GM12878 (cell line): ENCODE data around the gene TOMM34. TPM values are rescaled to one million over a fixed set of nuclear protein-coding genes. Genes with fewer than 3 reads are reported as not detected.
A peak's percentile ranks its signal among the peaks of the same experiment; 100 is the strongest.

Experiments
- ATAC-seq: fragments of 200-7000 bp; cut with Tn5 transposase; 3 replicates; pipeline ENCODE4 v1.9.1; 2020; ENCODE audit warnings: mild to moderate bottlenecking, moderate library complexity
- BruUV-seq: library from RNA; stranded (reverse); fragments of 400-500 nt; replicated peaks from 2 replicates; lab custom pipeline; 2021; lab: Mats Ljungman, UMichigan
- CTCF ChIA-PET: fragments of 300-600 bp; sonication (Branson Sonifier 250); formaldehyde crosslinking; extraction: SDS; loops from one replicate; lab custom pipeline; 2021; ENCODE audit warnings: inconsistent platforms; lab: Yijun Ruan, JAX
- POLR2A ChIA-PET: fragments of 350-600 bp; formaldehyde crosslinking; extraction: SDS; loops from one replicate; lab custom pipeline; 2021; ENCODE audit warnings: inconsistent platforms; lab: Charles Lee
- RAD21 ChIA-PET: fragments of 300-600 bp; sonication (Branson Sonifier 250); formaldehyde crosslinking; loops from one replicate; lab custom pipeline; 2023; ENCODE audit warnings: antibody characterized with exemption; ENCODE audit not compliant: unreplicated experiment; lab: Charles Lee
- SMC1A ChIA-PET: fragments of 300-600 bp; sonication (Branson Sonifier 250); formaldehyde crosslinking; loops from one replicate; lab custom pipeline; 2023; ENCODE audit not compliant: unreplicated experiment, uncharacterized antibody; lab: Charles Lee
- DNase-seq: peaks from one replicate; pipeline ENCODE4 v3.0.0-alpha.2; 2011; ENCODE audit warnings: low read depth, low spot score
- FAIRE-seq: peaks from 3 replicates; lab custom pipeline; 2011; peaks lifted over from hg19 to GRCh38; lab: Jason Lieb, UNC
- H2AFZ ChIP-seq: 2 replicates; pipeline ENCODE4 v1.6.0; 2011; ENCODE audit warnings: low read depth, low read length, control low read depth; ENCODE audit not compliant: control insufficient read depth
- H3K27ac ChIP-seq: 2 replicates; pipeline ENCODE4 v1.5.1; 2011; ENCODE audit warnings: control low read depth; ENCODE audit not compliant: control insufficient read depth, insufficient read depth
- H3K27me3 ChIP-seq, 2 experiments: replicated peaks in 1 of 2; 2 replicates each; pipeline versions ENCODE4 v1.6.0 to v1.6.1; 2011; ENCODE audit warnings: low read length in 1 of 2; ENCODE audit not compliant: control insufficient read depth in 2 of 2, insufficient read depth in 2 of 2
- H3K36me3 ChIP-seq, 2 experiments: 2 replicates each; pipeline ENCODE4 v1.5.1; 2011; ENCODE audit warnings: low read length in 1 of 2; ENCODE audit not compliant: control insufficient read depth in 2 of 2, insufficient read depth in 2 of 2
- H3K4me1 ChIP-seq: 2 replicates; pipeline ENCODE4 v1.6.1; 2011; ENCODE audit warnings: mild to moderate bottlenecking, low read length, moderate library complexity, mixed read lengths; ENCODE audit not compliant: control insufficient read depth, insufficient read depth
- H3K4me2 ChIP-seq: 2 replicates; pipeline ENCODE4 v1.6.0; 2011; ENCODE audit warnings: control low read depth; ENCODE audit not compliant: control insufficient read depth, insufficient read depth
- H3K4me3 ChIP-seq: fragments of 200-600 bp; sonication (generic); 2 replicates; pipeline ENCODE4 v1.5.1; 2016
- H3K79me2 ChIP-seq: 2 replicates; pipeline ENCODE4 v1.6.0; 2011; ENCODE audit warnings: low read length; ENCODE audit not compliant: control insufficient read depth, insufficient read depth
- H3K9ac ChIP-seq: 2 replicates; pipeline ENCODE4 v1.8.0; 2011; ENCODE audit warnings: low read length, control low read depth, mixed read lengths; ENCODE audit not compliant: control insufficient read depth, insufficient read depth
- H3K9me3 ChIP-seq: replicated peaks from 3 replicates; pipeline ENCODE4 v1.5.1; 2011; ENCODE audit warnings: mild to moderate bottlenecking, low read length; ENCODE audit not compliant: control insufficient read depth, insufficient read depth
- H4K20me1 ChIP-seq: 2 replicates; pipeline ENCODE4 v1.6.0; 2011; ENCODE audit not compliant: control insufficient read depth, insufficient read depth
- ASH2L ChIP-seq: fragments of 300-600, 200-600 bp; sonication (generic); IDR thresholded peaks from 2 replicates; pipeline ENCODE4 v1.6.1; 2017; ENCODE audit warnings: low read depth, mild to moderate bottlenecking, borderline replicate concordance
- BMI1 ChIP-seq: fragments of 450-650 bp; IDR thresholded peaks from 2 replicates; pipeline ENCODE4 v1.6.1; 2016; ENCODE audit warnings: mild to moderate bottlenecking, moderate library complexity, borderline replicate concordance
- BRCA1 ChIP-seq: IDR thresholded peaks from 2 replicates; pipeline ENCODE4 v1.6.1; 2011; ENCODE audit warnings: low read depth, low read length, improper control_type of control experiment
- E4F1 ChIP-seq: fragments of 450-650 bp; IDR thresholded peaks from 2 replicates; pipeline ENCODE4 v1.6.1; 2018; ENCODE audit warnings: borderline replicate concordance, mild to moderate bottlenecking; ENCODE audit not compliant: partially characterized antibody
- EED ChIP-seq: sonication (generic); IDR thresholded peaks from 2 replicates; pipeline ENCODE4 v1.6.1; 2016; ENCODE audit warnings: antibody characterized with exemption, low read depth
- GATAD2B ChIP-seq: fragments of 450-650 bp; conservative IDR thresholded peaks from 2 replicates; pipeline ENCODE4 v1.6.1; 2017; ENCODE audit warnings: low read depth, mild to moderate bottlenecking, moderate library complexity
- HDAC2 ChIP-seq: fragments of 200-600 bp; sonication (generic); IDR thresholded peaks from 2 replicates; pipeline ENCODE4 v1.6.1; 2017
- LARP7 ChIP-seq: fragments of 450-650 bp; IDR thresholded peaks from 2 replicates; pipeline ENCODE4 v1.6.1; 2017; ENCODE audit warnings: mild to moderate bottlenecking
- MEF2B ChIP-seq: fragments of 450-650 bp; IDR thresholded peaks from 2 replicates; pipeline ENCODE4 v1.6.1; 2018; ENCODE audit warnings: mild to moderate bottlenecking, moderate library complexity; ENCODE audit not compliant: partially characterized antibody, poor library complexity, severe bottlenecking
- MTA2 ChIP-seq: fragments of 450-650 bp; IDR thresholded peaks from 2 replicates; pipeline ENCODE4 v1.6.1; 2016; ENCODE audit warnings: low read depth, mild to moderate bottlenecking, moderate library complexity
- NRF1 ChIP-seq: conservative IDR thresholded peaks from 2 replicates; pipeline ENCODE4 v1.6.1; 2011; ENCODE audit warnings: mild to moderate bottlenecking, low read depth, low read length, improper control_type of control experiment
- PML ChIP-seq: IDR thresholded peaks from 2 replicates; pipeline ENCODE4 v1.6.1; 2012; ENCODE audit warnings: low read length, inconsistent platforms
- RELA ChIP-seq: fragments of 450-650 bp; IDR thresholded peaks from 2 replicates; pipeline ENCODE4 v1.8.0; 2014; ENCODE audit warnings: borderline replicate concordance; ENCODE audit not compliant: partially characterized antibody
- RFX5 ChIP-seq: IDR thresholded peaks from 2 replicates; pipeline ENCODE4 v1.6.1; 2011; ENCODE audit warnings: low read depth, low read length, improper control_type of control experiment
- SIN3A ChIP-seq: IDR thresholded peaks from 2 replicates; pipeline ENCODE4 v1.6.1; 2012; ENCODE audit warnings: low read depth, low read length, improper control_type of control experiment
- SMARCA5 ChIP-seq: fragments of 450-650 bp; IDR thresholded peaks from 2 replicates; pipeline ENCODE4 v1.6.1; 2017; ENCODE audit warnings: mild to moderate bottlenecking
- WRNIP1 ChIP-seq: IDR thresholded peaks from 2 replicates; pipeline ENCODE4 v1.6.1; 2011; ENCODE audit warnings: low read depth, low read length, improper control_type of control experiment, borderline replicate concordance
- YY1 ChIP-seq: IDR thresholded peaks from 2 replicates; pipeline ENCODE4 v1.6.1; 2011; ENCODE audit warnings: low read depth, mild to moderate bottlenecking, low read length
- ZZZ3 ChIP-seq: IDR thresholded peaks from 2 replicates; pipeline ENCODE4 v1.6.1; 2011; ENCODE audit warnings: low read depth; ENCODE audit not compliant: control insufficient read depth, insufficient read length
- WGBS: methylation state at CpG from one replicate; pipeline ENCODE4 v1.1.6; 2016; ENCODE audit warnings: low lambda C conversion rate; ENCODE audit not compliant: insufficient replicate concordance, insufficient coverage; ENCODE audit errors: missing lambda C conversion rate; 5-methylcytosine and 5-hydroxymethylcytosine counted together
- in situ Hi-C: fragments of 300-500 bp; cut with MboI; formaldehyde crosslinking; loops from 9 replicates; pipeline ENCODE4 v1.14.3; 2018; ENCODE audit warnings: mixed read lengths
- intact Hi-C: fragments of 100-400 bp; cut with micrococcal nuclease; formaldehyde crosslinking; loops from one replicate; pipeline ENCODE4 v1.14.2; 2022; ENCODE audit not compliant: unreplicated experiment
- polyA plus RNA-seq, 11 experiments: library from polyadenylated mRNA; depleted of rRNA in 4 of 11; unstranded in 6 of 11; stranded (reverse) in 5 of 11; fragments of >200 nt; fragmentation: Nextera tagmentation in 4 of 11; fragmentation: Illumina TruSeq in 1 of 11; extraction: Ambion mirVana in 4 of 11; extraction: Trizol in 1 of 11; gene quantifications; 1 replicate in 1 of 11; 2 replicates in 10 of 11; pipeline versions ENCODE4 v1.2.1 to v1.2.3, GENCODE V29; 2011 to 2016; ENCODE audit warnings: inconsistent platforms in 2 of 11, missing spikeins in 2 of 11, low read depth in 1 of 11
- total RNA-seq, 4 experiments: library from RNA; depleted of rRNA in 3 of 4; stranded (reverse); fragments of >200 nt in 3 of 4; fragmentation: Illumina TruSeq in 1 of 4; extraction: Trizol in 1 of 4; gene quantifications; 2 replicates each; pipeline versions ENCODE4 v1.2.1 to v1.2.3, GENCODE V29; 2013 to 2021
- TF ChIP-seq, protein P1 (sequence below): fragments of 450-650 bp; IDR thresholded peaks from 2 replicates; pipeline ENCODE4 v1.6.1; 2016; ENCODE audit warnings: mild to moderate bottlenecking
- TF ChIP-seq, protein P2 (sequence below): fragments of 450-650 bp; conservative IDR thresholded peaks from 2 replicates; pipeline ENCODE4 v1.6.1; 2017; ENCODE audit warnings: mild to moderate bottlenecking, moderate library complexity

Gene TOMM34
- total and polyA plus RNA-seq, 10 of the 15 experiments (the other 5 are each of a cell fraction or from before 2014, with no cell fraction given) = 14.0 to 73.8 (median 43.9) TPM

GRCh38 chr20:44904377-44904776 is 55.8 kb downstream of the TOMM34 start (continued):
- TF ChIP-seq LARP7 = no peak

DNA sequence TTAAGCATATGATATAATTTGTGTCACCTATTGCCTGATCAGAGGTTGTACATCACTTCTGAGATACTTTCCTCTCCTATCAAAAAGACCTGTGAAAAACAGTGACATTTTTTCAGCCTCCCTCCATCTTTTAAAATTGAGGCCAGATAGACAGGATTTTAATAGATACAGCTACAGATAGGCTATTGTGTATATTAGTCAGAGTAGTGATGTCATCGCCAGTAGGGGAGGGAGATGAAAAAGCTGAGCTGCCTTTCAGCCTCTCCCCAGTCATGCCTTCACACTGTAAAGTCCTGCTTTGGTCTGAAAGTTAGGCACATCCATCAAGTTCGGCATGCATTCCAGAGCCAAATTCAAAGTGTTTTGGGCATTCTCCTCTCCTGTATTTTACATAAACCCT is 58.2 kb downstream of the TOMM34 start:
- ChIA-PET POLR2A (no interaction called here), CTCF (no interaction called here), SMC1A (interaction anchor here (1.6 to 2.9 kb wide), 2 partner anchors 9 to 194 kb away, joined by 4 to 15 read pairs; no protein-coding TSS in a partner anchor), RAD21 (no interaction called here)
- Histone ChIP-seq H3K4me1 (peaks cover 14% of the 10 kb centered on the region), H3K9me3 (no peaks in the 10 kb centered on the region), H3K79me2 (peaks cover 37% of the 10 kb centered on the region), H3K27me3 (no peaks in the 10 kb centered on the region), H3K27ac (no peak overlapping the region), H3K36me3 (peaks cover 11 to 37% of the 10 kb centered on the region in 2 experiments), H4K20me1 (peaks cover 14% of the 10 kb centered on the region; the same call in 1 of the 2 replicates), H2AFZ (no peak overlapping the region), H3K9ac (no peak overlapping the region), H3K4me2 (no peak overlapping the region), H3K4me3 (no peak overlapping the region)
- 70% methylated on average over 2 of the region's 2 CpGs for WGBS
- intact Hi-C loops (no loop called here), in situ Hi-C loops (no loop called here)
- FAIRE-seq (no peak), DNase-seq (no peak), ATAC-seq (0 out of 3 replicates have a peak, but pooled peaks have one; percentile 20)
- TF ChIP-seq RFX5 = no peak
- TF ChIP-seq ASH2L = no peak
- TF ChIP-seq BMI1 = no peak
- TF ChIP-seq, protein P1, sequence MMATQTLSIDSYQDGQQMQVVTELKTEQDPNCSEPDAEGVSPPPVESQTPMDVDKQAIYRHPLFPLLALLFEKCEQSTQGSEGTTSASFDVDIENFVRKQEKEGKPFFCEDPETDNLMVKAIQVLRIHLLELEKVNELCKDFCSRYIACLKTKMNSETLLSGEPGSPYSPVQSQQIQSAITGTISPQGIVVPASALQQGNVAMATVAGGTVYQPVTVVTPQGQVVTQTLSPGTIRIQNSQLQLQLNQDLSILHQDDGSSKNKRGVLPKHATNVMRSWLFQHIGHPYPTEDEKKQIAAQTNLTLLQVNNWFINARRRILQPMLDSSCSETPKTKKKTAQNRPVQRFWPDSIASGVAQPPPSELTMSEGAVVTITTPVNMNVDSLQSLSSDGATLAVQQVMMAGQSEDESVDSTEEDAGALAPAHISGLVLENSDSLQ = no peak
- no peak for TF ChIP-seq WRNIP1
- no peak for TF ChIP-seq YY1
- no peak for TF ChIP-seq SMARCA5
- TF ChIP-seq E4F1 = no peak
- TF ChIP-seq, protein P2, sequence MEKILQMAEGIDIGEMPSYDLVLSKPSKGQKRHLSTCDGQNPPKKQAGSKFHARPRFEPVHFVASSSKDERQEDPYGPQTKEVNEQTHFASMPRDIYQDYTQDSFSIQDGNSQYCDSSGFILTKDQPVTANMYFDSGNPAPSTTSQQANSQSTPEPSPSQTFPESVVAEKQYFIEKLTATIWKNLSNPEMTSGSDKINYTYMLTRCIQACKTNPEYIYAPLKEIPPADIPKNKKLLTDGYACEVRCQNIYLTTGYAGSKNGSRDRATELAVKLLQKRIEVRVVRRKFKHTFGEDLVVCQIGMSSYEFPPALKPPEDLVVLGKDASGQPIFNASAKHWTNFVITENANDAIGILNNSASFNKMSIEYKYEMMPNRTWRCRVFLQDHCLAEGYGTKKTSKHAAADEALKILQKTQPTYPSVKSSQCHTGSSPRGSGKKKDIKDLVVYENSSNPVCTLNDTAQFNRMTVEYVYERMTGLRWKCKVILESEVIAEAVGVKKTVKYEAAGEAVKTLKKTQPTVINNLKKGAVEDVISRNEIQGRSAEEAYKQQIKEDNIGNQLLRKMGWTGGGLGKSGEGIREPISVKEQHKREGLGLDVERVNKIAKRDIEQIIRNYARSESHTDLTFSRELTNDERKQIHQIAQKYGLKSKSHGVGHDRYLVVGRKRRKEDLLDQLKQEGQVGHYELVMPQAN = no peak
- no peak for TF ChIP-seq MEF2B
- no peak for TF ChIP-seq NRF1
- TF ChIP-seq PML = no peak
- no peak for TF ChIP-seq GATAD2B
- no peak for TF ChIP-seq MTA2
- TF ChIP-seq RELA = no peak
- TF ChIP-seq EED = no peak
- no peak for TF ChIP-seq BRCA1
- TF ChIP-seq HDAC2 = no peak
- TF ChIP-seq SIN3A = no peak
- TF ChIP-seq ZZZ3 = no peak
- BruUV-seq = no TSS peak
